Activated CD4-positive, alpha-beta memory T cell treated with anti-CD3 and anti-CD28 coated beads, Interleukin-2, amount 10 ng/mL, durations not matched to agents 7 days and 5 days (primary cell): ENCODE results near the gene CENPP. TPM values are rescaled to one million over a fixed set of nuclear protein-coding genes. Genes with fewer than 3 reads are reported as not detected.

Source experiments
- CTCF ChIA-PET: fragments of 350-600 bp; sonication (Branson Sonifier 250); formaldehyde crosslinking; loops from one replicate; lab custom pipeline; 2021; ENCODE audit warnings: antibody characterized with exemption, inconsistent platforms; lab: Charles Lee
- POLR2A ChIA-PET: fragments of 350-600 bp; sonication (Branson Sonifier 250); formaldehyde crosslinking; loops from one replicate; lab custom pipeline; 2021; ENCODE audit warnings: antibody characterized with exemption; lab: Charles Lee
- DNase-seq: peaks from one replicate; pipeline ENCODE4 v3.0.0-alpha.2; 2020
- H3K27ac Mint-ChIP-seq: one replicate; pipeline ENCODE4 v1.8.0; 2021; ENCODE audit warnings: mild to moderate bottlenecking, mixed read lengths
- H3K27me3 Mint-ChIP-seq: one replicate; pipeline ENCODE4 v1.8.0; 2021; ENCODE audit warnings: mixed read lengths
- H3K36me3 Mint-ChIP-seq: one replicate; pipeline ENCODE4 v1.8.0; 2021; ENCODE audit warnings: low read depth, mixed read lengths
- H3K4me1 Mint-ChIP-seq: one replicate; pipeline ENCODE4 v1.8.0; 2021; ENCODE audit warnings: mixed read lengths
- H3K4me3 Mint-ChIP-seq: one replicate; pipeline ENCODE4 v1.8.0; 2021; ENCODE audit warnings: mild to moderate bottlenecking, mixed read lengths
- H3K9me3 Mint-ChIP-seq: one replicate; pipeline ENCODE4 v1.8.0; 2021; ENCODE audit warnings: mixed read lengths
- total RNA-seq, 2 experiments: library from RNA; stranded (reverse); gene quantifications; one replicate each; pipeline ENCODE4 v1.2.3, GENCODE V29; 2021

Gene CENPP
- total RNA-seq, 2 experiments from 2014 or later = 18.8 to 22.0 TPM

DNA sequence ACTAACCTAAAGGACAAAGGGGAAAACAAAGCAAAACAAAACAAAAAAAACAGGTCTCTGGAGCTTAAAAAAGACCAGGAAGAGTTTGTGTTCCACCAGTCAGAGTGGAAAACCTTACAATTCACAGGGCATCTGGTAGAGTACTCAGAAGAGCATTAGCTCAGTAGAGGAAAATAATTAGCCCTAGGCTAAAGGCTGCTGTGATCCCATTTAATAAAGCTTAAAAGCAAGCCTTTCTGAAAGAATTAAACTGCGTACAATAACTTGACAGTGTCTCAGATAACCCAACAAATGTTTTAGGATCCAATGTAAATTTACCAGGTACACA, 202.7 kb downstream of the CENPP start:
- POLR2A ChIA-PET = no interaction called here

DNA sequence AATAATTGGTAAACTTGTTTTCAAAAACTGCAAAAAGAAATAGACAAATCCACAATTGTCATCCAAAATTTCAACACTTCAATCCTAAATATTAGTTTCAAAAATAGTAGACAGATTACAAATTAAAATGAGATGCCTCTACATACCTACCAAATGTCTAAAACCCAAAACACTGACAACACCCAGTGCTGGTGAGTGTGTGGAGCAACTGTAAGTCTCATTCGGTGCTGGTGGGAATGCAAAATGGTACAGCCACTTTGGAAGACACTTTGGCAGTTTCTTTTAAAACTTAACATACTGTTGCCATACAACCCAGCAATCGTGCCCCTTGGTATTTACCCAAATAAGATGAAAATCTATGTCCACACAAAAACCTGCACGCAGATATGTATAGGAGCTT, 203.4 kb downstream of the CENPP start:
- Mint-ChIP-seq H3K4me1 (peaks cover 2% of the 10 kb centered on the region), H3K27ac (no peak overlapping the region), H3K27me3 (no peaks in the 10 kb centered on the region), H3K4me3 (no peak overlapping the region), H3K9me3 (no peaks in the 10 kb centered on the region), H3K36me3 (peaks cover 3% of the 10 kb centered on the region)
- CTCF ChIA-PET = no interaction called here
- DNase-seq = no peak
- POLR2A ChIA-PET = no interaction called here

More for the DNA sequence above, 202.7 kb downstream of the CENPP start:
- no peak for DNase-seq
- Mint-ChIP-seq H3K4me1 (no peaks in the 10 kb centered on the region), H3K9me3 (no peaks in the 10 kb centered on the region), H3K36me3 (peaks cover 3% of the 10 kb centered on the region), H3K27ac (no peak overlapping the region), H3K4me3 (no peak overlapping the region), H3K27me3 (no peaks in the 10 kb centered on the region)
- CTCF ChIA-PET = interaction anchor here (0.6 kb wide), 1 partner anchor 142 kb away, joined by 4 read pairs; no protein-coding TSS in a partner anchor

DNA sequence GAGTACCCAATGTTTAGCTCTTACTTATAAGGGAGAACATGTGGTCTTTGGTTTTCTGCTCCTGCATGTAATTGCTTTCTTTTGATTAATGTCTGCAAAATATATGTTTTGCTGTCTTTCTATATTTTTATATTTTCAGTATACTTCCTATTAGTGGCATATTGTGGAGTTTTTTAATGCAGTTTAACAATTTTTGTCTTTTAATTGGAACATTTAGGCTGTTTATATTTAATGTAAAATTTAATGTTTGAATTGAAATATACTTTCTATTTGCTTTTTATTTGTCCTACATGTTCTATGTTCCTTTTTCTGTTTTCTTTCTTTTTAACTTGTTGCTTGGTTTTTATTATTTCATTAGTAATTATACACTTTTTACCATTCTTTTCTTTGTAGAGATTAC, 205.1 kb downstream of the CENPP start:
- H3K9me3 Mint-ChIP-seq = no peaks in the 10 kb centered on the region
- ChIA-PET POLR2A (no interaction called here), CTCF (no interaction called here)
- no peak for DNase-seq
- H3K27ac Mint-ChIP-seq = no peak overlapping the region
- peaks cover 8% of the 10 kb centered on the region for H3K4me1 Mint-ChIP-seq
- H3K36me3 Mint-ChIP-seq = peaks cover 3% of the 10 kb centered on the region
- H3K4me3 Mint-ChIP-seq = no peak overlapping the region
- H3K27me3 Mint-ChIP-seq = no peaks in the 10 kb centered on the region

- peaks cover 3% of the 10 kb centered on the region for H3K36me3 Mint-ChIP-seq
- DNase-seq = no peak
- H3K4me1 Mint-ChIP-seq = peaks cover 8% of the 10 kb centered on the region
- CTCF ChIA-PET = no interaction called here
- no peaks in the 10 kb centered on the region for H3K27me3 Mint-ChIP-seq
- no peak overlapping the region for H3K4me3 Mint-ChIP-seq
- no peaks in the 10 kb centered on the region for H3K9me3 Mint-ChIP-seq
- no peak overlapping the region for H3K27ac Mint-ChIP-seq
- POLR2A ChIA-PET = no interaction called here
These were observed 208.5 kb downstream of the CENPP start for GRCh38 chr9:92534204-92534603.

DNA sequence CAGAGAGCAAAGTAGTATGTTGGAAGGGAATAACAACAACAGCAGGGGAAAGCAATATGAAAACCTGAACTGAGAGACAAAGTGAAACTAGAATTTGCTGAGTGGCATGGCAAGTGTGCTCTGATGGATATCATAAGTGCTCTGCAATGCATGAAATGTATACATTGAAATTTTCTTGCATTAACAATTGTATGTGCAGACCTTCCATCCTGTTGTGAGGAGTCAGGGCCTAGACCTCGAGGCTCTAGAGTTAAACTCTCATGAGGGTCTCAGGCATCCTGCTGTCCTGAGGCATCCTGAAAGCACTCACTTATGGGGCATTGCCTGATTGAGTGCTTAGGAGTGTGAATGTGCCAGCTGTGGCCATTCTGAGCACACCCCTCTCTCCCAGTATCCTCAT, 208.9 kb downstream of the CENPP start:
- Mint-ChIP-seq H3K4me3 (no peak overlapping the region), H3K9me3 (no peaks in the 10 kb centered on the region), H3K36me3 (peaks cover 3% of the 10 kb centered on the region), H3K27me3 (no peaks in the 10 kb centered on the region), H3K27ac (no peak overlapping the region), H3K4me1 (peaks cover 8% of the 10 kb centered on the region)
- ChIA-PET POLR2A (no interaction called here), CTCF (no interaction called here)
- DNase-seq = no peak

DNA sequence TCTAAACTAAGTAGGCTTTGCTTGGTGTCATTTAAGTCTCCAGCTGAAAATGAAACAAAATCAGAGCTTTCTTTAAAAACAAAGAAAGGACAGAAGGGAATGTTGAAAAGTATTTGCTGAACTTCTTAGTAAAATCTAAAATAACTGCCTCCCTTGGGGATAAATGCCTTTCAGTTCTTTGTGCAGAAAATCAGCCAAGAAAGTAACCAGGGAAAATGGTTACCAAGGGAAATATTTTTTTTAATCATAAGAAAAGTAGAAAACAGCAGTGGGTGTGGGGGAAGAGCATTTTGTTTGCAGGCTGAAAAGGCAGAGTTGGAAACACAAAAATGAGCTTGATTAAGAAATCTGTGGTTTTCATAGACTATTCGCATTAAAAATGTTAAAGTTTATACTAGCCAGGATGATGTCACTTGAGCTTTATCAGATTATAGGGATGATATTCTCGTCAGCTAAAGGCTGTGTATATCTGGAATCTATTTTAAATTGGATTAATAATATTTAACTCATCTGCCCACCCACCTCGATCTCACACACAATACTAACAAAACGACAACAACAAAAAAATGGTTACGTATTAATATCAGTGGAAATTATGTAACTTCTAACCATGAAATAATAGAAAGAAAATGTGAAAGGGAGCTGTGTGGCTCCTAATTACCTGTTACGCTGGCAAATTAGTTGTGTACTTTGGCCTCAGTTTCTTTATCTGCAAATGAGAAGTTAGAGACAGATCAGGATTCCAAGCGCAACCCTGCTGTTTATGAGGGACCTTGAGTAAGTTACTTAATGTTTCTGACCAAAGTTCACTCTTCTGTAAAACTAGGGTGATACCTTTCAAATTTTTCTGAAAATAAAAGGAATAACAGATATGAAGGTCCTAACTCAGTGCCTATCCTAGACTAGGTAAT, 210.4 kb downstream of the CENPP start, which contains the start of gene ECM2:
ECM2 (minus strand) TSS at position 51 of the 911 bp plus-strand sequence. CDS start 13,124 bp downstream, outside the sequence.
- Mint-ChIP-seq H3K27ac (no peak within 1 kb of the TSS), H3K27me3 (no peaks in the 10 kb centered on the region), H3K4me1 (peaks cover 8% of the 10 kb centered on the region), H3K9me3 (no peaks in the 10 kb centered on the region), H3K4me3 (no peak within 1 kb of the TSS), H3K36me3 (peaks cover 3% of the 10 kb centered on the region)
- no peak for DNase-seq
- ChIA-PET POLR2A (no interaction called here), CTCF (no interaction called here)

- peaks cover 8% of the 10 kb centered on the region for H3K4me1 Mint-ChIP-seq
- H3K27ac Mint-ChIP-seq = no peak overlapping the region
- H3K27me3 Mint-ChIP-seq = no peaks in the 10 kb centered on the region
- no peak overlapping the region for H3K4me3 Mint-ChIP-seq
- no peaks in the 10 kb centered on the region for H3K36me3 Mint-ChIP-seq
- ChIA-PET CTCF (no interaction called here), POLR2A (no interaction called here)
- DNase-seq = no peak
- H3K9me3 Mint-ChIP-seq = no peaks in the 10 kb centered on the region
These were observed 212.8 kb downstream of the CENPP start for GRCh38 chr9:92538541-92538940.

- ChIA-PET CTCF (no interaction called here), POLR2A (no interaction called here)
- H3K27me3 Mint-ChIP-seq = no peaks in the 10 kb centered on the region
- H3K4me3 Mint-ChIP-seq = no peak overlapping the region
- no peaks in the 10 kb centered on the region for H3K4me1 Mint-ChIP-seq
- H3K27ac Mint-ChIP-seq = no peak overlapping the region
- peaks cover 4% of the 10 kb centered on the region for H3K36me3 Mint-ChIP-seq
- no peaks in the 10 kb centered on the region for H3K9me3 Mint-ChIP-seq
- no peak for DNase-seq
These were observed 218.2 kb downstream of the CENPP start for GRCh38 chr9:92543972-92544371.

DNA sequence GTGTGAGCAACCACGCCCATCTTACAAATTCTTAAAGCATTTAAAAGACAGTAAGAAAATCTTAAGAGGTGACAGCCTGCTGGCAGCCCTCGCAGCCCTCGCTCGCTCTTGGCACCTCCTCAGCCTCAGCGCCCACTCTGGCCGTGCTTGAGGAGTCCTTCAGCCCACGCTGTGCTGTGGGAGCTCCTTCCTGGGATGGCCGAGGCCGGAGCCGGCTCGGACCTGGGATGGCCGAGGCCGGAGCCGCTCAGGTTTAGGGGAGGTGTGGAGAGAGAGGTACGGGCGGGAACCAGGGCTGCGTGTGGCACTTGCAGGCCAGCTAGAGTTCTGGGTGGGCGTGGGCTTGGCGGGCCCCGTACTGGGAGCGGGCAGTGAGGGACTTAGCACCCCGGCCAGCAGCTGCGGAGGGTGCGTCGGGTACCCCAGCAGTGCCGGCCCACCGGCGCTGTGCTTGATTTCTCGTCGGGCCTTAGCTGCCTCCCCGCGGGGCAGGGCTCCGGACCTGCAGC, 219.3 kb downstream of the CENPP start:
- no peaks in the 10 kb centered on the region for H3K9me3 Mint-ChIP-seq
- H3K36me3 Mint-ChIP-seq = peaks cover 4% of the 10 kb centered on the region
- ChIA-PET CTCF (no interaction called here), POLR2A (interaction anchor here (0.6 kb wide), 2 partner anchors 23 to 47 kb away, joined by 3 read pairs; no protein-coding TSS in a partner anchor)
- no peak for DNase-seq
- H3K4me3 Mint-ChIP-seq = no peak overlapping the region
- H3K4me1 Mint-ChIP-seq = no peaks in the 10 kb centered on the region
- no peak overlapping the region for H3K27ac Mint-ChIP-seq
- no peaks in the 10 kb centered on the region for H3K27me3 Mint-ChIP-seq

GRCh38 chr9:92547356-92547755, 221.6 kb downstream of the CENPP start:
- Mint-ChIP-seq H3K4me1 (no peaks in the 10 kb centered on the region), H3K9me3 (no peaks in the 10 kb centered on the region), H3K4me3 (no peak overlapping the region), H3K36me3 (peaks cover 4% of the 10 kb centered on the region), H3K27ac (no peak overlapping the region), H3K27me3 (no peaks in the 10 kb centered on the region)
- POLR2A ChIA-PET = no interaction called here
- DNase-seq = no peak
- CTCF ChIA-PET = no interaction called here

- ChIA-PET CTCF (no interaction called here), POLR2A (no interaction called here)
- Mint-ChIP-seq H3K27ac (no peak overlapping the region), H3K4me3 (no peak overlapping the region), H3K27me3 (no peaks in the 10 kb centered on the region), H3K4me1 (no peaks in the 10 kb centered on the region), H3K9me3 (no peaks in the 10 kb centered on the region), H3K36me3 (peaks cover 4% of the 10 kb centered on the region)
- DNase-seq = no peak
These were observed 225.0 kb downstream of the CENPP start for GRCh38 chr9:92550765-92551164.

DNA sequence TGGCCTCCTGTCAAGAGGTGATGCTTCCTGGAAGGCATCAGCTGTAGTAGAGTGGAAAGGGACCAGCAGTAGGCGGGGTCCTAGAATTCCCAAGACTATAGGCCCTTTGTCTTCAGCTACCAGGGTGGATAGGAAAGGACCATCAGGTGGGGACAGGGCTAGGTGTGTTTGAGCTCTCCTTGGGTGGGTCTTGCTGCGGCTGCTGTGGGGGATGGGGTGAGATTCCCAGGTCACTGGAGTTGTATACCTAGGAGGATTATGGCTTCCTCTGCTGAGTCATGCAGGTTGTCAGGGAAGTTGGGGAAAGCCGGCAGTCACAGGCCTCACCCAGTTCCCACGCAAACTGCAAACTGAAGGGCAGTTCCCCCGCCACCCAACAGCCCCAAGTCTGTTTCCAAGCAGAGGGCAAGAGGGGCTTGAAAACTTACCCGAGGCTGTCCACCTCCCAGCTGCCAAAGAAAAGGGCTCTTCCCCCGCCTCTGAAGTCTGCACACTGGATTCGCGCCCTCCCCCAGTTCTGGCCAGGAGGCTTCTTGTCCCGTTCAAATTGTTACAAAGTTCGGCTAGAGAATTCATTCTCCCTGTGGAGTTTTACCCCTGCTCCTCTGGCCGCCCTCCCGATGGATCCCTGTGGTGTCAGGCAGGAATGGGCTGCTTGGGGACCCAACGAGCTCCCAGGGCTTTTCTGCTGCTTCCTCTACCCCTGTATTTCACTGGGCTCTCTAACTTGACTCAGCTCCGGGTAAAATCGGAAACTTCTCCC, 233.0 kb downstream of the CENPP start:
- Mint-ChIP-seq H3K4me1 (no peaks in the 10 kb centered on the region), H3K36me3 (no peaks in the 10 kb centered on the region), H3K27ac (no peak overlapping the region), H3K27me3 (no peaks in the 10 kb centered on the region), H3K4me3 (no peak overlapping the region), H3K9me3 (no peaks in the 10 kb centered on the region)
- POLR2A ChIA-PET = no interaction called here
- DNase-seq = no peak
- CTCF ChIA-PET = interaction anchor here (1.6 kb wide), 1 partner anchor 9 kb away, joined by 3 read pairs; no protein-coding TSS in a partner anchor
